A549 (cell line): ENCODE results near the gene OSGEP.

Source experiments
- BCL3 ChIP-seq: fragments of >200 bp; sonication (Bioruptor Twin); formaldehyde crosslinking; IDR thresholded peaks from 3 replicates; pipeline ENCODE4 v1.6.1; 2016
- BHLHE40 ChIP-seq: IDR thresholded peaks from 2 replicates; pipeline ENCODE4 v1.6.1; 2012; ENCODE audit warnings: low read depth, low read length, inconsistent platforms
- CBX2 ChIP-seq: fragments of 200-600 bp; sonication (generic); IDR thresholded peaks from 2 replicates; pipeline ENCODE4 v1.6.1; 2016; ENCODE audit warnings: low read depth, mild to moderate bottlenecking, borderline replicate concordance
- CTCF ChIP-seq: fragments of >200 bp; sonication (Bioruptor Twin); formaldehyde crosslinking; IDR thresholded peaks from 3 replicates; pipeline ENCODE4 v1.5.1; 2016
- HDAC2 ChIP-seq: fragments of 200-600 bp; sonication (generic); IDR thresholded peaks from 2 replicates; pipeline ENCODE4 v1.6.1; 2016
- KDM5A ChIP-seq: fragments of 200-600 bp; sonication (generic); IDR thresholded peaks from 2 replicates; pipeline ENCODE4 v1.6.1; 2016; ENCODE audit warnings: antibody characterized with exemption, mild to moderate bottlenecking
- MAFK ChIP-seq: fragments of 450-650 bp; IDR thresholded peaks from 2 replicates; pipeline ENCODE4 v1.6.1; 2014; ENCODE audit not compliant: partially characterized antibody
- MAZ ChIP-seq: fragments of 150-350 bp; IDR thresholded peaks from 2 replicates; pipeline ENCODE4 v1.6.1; 2014; ENCODE audit warnings: antibody characterized with exemption, low read depth, low read length, borderline replicate concordance
- NR3C1 ChIP-seq: fragments of >200 bp; sonication (Bioruptor Twin); formaldehyde crosslinking; IDR thresholded peaks from 3 replicates; pipeline ENCODE4 v1.6.1; 2017
- POLR2A ChIP-seq: IDR thresholded peaks from 2 replicates; pipeline ENCODE4 v1.6.1; 2012; ENCODE audit warnings: mild to moderate bottlenecking, low read length
- RCOR1 ChIP-seq: fragments of 150-350 bp; IDR thresholded peaks from 2 replicates; pipeline ENCODE4 v1.6.1; 2014; ENCODE audit warnings: antibody characterized with exemption, low read length, low read depth
- REST ChIP-seq: fragments of 200-600 bp; sonication (generic); IDR thresholded peaks from 2 replicates; pipeline ENCODE4 v1.6.1; 2016; ENCODE audit warnings: antibody characterized with exemption, mild to moderate bottlenecking, moderate library complexity
- RNF2 ChIP-seq: fragments of 200-600 bp; sonication (generic); IDR thresholded peaks from 2 replicates; pipeline ENCODE4 v1.6.1; 2016; ENCODE audit warnings: low read depth, mild to moderate bottlenecking, antibody characterized with exemption, moderate library complexity, borderline replicate concordance
- USF2 ChIP-seq: fragments of 450-650 bp; IDR thresholded peaks from 2 replicates; pipeline ENCODE4 v1.6.1; 2014; ENCODE audit warnings: antibody characterized with exemption

- TF ChIP-seq RCOR1 (no peak), REST (no peak), CBX2 (no peak), CTCF (no peak), MAFK (no peak), MAZ (no peak), HDAC2 (no peak), POLR2A (no peak), RNF2 (no peak), KDM5A (no peak), USF2 (no peak), BCL3 (no peak), NR3C1 (no peak), BHLHE40 (no peak)
Observed at GRCh38 chr14:20429801-20430669, 24.6 kb downstream of the OSGEP start.
